Inflammatory macrophage treated with lipopolysaccharide for 4 hours (primary cell): Measurements from ENCODE around the gene CHN1.

Experiments
- DNase-seq: peaks from one replicate; pipeline ENCODE4 v3.0.0-alpha.2; 2020

The CHN1 gene

DNA sequence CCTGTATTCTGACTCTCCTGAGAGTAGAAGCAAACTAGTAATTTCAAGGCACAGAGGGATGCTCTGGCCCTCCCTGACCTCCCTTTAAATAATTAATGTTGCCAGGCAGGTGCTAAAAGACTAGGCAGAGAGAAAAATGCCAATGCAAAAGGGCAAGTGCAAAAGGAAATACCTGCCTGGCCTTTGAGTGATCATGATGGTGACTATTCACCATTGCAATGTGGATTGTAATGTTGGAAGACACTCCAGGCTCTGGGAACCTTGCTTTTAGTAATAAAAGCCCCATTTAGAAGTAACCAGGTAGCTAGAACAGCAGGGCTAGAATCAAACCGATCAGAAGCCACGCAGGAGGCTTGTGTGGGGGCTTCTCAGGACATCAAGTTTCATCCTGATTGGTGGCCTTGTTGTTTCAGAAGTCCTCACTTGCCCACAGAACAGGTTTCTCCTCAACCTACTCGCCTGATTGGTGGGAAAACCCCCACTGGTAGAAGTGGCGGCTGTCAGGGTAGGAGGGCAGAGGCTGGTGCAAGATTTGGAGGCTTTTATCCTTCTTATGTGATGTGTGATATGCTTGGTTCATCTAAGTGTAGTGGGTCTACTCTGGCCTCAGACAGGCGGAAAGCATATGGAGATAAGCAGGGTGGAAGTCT lies 224.9 kb downstream of the CHN1 start:
- DNase-seq = no peak

- no peak for DNase-seq
Observed at GRCh38 chr2:174779361-174779928, 225.7 kb downstream of the CHN1 start.

GRCh38 chr2:174778085-174778981 lies 226.8 kb downstream of the CHN1 start:
- DNase-seq = peak; percentile 96

DNA sequence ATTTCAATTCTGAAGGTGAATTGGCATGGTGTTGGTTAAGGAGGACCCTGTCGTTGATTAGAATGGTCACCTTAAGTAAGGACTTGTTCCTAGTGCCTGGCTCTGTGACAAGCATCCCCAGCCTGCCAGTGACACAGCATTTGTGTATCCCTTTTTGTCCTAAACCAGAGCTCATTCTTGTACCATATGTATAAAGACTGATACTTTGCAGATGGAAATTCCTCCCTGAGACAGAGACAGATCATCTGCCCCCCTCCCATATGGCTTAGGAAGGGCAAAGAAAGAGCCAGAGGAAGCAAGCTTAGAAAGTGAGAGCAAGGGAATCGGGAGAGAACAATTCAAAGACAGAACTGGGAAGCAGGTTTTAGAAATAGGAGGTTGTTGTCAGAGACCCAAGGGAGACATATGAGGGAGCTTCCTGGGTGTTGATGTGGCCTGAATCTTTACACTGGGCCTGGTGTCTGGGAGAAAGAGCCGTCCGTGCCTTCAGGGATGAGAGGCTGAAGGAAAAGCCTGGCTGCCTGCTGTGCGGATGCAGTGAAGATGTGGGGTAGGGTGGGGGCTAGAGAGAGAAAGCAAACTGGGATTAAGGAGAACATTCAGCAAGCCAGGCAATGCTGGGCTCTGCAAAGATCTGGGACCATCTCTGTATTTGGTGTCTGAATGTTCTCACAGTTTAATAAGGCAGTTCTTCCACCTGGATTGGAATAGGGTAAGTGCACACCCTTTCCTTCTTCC lies 227.7 kb downstream of the CHN1 start:
- DNase-seq = peak; percentile 10

GRCh38 chr2:174776675-174777074 lies 228.5 kb downstream of the CHN1 start:
- DNase-seq = no peak

GRCh38 chr2:174776223-174776622 lies 229.0 kb downstream of the CHN1 start:
- no peak for DNase-seq

DNA sequence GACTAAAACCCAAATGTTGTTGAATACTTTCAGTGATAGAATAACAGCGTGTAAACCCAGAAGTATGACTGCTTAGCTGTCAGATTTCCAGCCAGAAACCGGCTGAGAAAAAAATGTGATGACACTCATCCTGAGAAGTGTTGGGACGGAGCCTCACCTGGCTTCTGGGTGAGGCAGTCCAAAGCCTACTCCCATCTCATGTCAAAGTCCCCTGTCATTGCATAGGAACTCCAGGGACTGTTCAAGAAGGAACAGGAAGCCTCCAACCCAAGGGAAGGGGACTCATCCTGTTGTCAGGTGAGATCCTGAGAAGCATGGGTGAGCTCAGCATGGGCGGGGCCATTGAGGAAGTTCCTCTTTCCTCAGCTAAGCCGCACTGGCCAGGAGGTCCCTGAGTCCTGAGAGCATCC lies 229.6 kb downstream of the CHN1 start:
- peak; percentile 47 for DNase-seq

- no peak for DNase-seq
Observed at GRCh38 chr2:174774886-174775285, 230.3 kb downstream of the CHN1 start.

GRCh38 chr2:174773215-174773614 lies 232.0 kb downstream of the CHN1 start:
- peak; percentile 57 for DNase-seq

- no peak for DNase-seq
Observed at GRCh38 chr2:174772472-174772801, 232.7 kb downstream of the CHN1 start.

DNA sequence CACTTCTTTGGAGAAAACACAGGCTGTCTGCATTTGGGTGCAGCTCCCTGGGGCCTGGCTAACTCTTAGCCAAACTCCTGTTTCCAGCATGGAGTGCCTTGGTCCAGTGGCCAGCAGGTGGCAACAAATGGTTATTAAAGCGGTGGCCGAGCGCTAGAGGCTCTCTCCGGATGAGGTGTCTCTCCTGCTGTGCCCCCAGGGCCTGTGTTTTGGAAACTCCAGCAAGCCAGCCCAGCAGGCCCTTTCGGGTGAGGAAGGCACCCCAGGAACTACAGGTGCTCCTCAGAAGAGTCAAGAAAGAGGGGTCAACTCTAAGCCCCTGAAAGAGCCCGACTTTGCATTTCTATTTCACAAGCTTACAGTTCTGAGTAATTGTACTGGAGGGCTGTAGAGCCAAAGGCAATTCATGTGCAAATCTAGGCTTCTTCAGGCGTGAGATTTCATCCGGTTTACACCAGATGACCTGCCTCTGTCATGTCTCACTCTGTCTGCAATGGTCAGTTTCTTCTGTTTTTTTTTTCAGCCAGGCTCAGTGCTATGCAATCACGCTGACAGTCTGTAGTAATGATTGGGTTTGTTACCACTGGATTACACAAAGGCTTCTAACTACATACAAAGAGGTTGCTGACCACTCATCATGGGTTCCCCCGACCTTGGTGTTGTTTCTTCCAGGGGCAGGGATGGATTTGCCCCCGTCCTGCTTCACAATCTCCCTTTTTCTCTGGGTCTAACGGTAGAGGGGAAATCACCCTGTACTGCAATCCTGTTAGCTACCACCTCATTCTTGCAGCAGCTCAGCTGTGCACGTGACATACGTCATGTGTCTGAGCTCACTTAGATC lies 233.3 kb downstream of the CHN1 start:
- peak; percentile 83 for DNase-seq

GRCh38 chr2:174771136-174771535 lies 234.0 kb downstream of the CHN1 start:
- no peak for DNase-seq

DNA sequence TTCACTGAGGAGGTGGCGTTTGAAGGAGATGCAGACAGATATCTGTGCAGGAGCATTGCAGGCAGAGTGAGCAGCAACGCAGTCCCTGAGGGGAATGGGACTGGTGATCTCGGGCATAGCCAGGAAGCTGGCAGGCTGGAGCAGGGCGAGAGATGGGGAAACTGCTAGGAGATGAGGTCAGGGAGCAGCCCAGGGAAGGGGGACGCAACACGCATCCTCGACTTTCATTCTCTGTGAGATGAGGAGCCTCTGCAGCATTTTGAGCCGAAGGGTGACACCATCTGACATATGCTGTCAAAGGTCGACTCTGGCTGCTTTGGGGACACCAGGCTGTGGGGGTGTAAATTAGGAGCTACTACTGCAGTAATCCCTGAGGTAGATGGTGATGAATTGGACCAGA lies 236.6 kb downstream of the CHN1 start:
- no peak for DNase-seq

DNA sequence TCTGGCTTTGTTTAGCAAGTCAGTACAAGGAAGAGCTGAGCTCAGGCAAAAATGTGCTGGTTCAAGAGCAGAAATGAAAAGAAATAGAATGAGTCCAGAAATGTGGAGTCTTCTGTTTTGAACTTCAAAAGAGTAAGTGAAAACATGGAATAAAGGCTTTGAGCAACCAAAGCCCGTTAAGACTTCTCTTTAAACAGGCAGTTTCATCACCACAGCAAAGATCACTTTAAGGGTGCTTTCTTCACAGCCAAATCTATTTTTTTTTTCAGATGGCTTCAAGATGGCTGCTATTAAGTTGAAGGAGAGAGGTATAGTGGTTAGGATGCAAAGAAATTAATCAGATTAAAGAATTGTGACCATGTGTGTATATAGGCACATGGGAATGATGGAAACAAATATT lies 238.9 kb downstream of the CHN1 start:
- DNase-seq = peak; percentile 66

- no peak for DNase-seq
Observed at GRCh38 chr2:174765576-174765975, 239.6 kb downstream of the CHN1 start.

DNA sequence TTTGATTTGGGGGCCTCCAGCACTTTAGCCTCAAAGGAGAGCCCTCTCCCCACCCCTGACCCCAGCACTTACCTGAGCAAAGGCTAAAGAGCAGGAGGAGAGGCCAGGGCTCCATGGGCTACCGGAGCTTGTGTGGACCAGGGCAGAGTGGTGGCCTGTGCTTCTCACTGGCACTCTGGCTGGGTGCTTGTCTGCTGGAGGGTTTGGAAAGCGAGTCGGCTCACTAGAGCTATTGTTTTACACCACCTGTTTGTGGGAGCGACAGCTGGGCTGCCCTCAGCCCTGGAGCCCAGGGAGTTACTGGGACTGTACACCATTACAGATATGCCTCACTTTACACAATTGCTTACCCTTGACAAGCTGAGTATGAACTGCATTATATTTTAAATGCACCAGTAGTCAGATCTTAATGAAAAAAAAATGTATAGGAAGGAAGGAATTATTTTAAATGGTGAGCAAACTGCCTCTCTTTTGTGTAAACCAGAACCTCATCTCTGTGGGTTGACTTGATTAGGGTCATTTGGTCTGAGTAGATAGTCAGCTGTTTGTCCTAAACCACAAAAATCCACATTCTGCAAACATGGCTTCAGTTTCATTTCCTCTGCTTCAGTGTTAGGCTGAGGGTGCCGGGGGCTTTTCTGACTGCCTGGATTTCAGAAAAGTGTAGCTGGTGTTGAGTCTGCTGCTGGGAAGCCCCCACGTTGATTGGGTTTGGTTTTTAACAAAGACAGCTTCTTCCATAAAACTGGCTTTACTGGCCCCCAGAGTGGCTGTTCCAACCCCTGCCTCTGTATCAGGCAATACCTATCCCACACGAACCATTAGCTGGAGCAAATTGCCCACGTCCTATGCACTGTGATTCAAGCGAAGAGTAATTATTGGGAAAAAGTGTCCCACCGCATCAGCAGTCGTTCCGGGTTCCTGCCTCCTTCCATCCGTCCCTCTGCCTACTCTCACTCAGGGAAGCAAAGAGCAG lies 240.6 kb downstream of the CHN1 start, which contains the start of gene CHRNA1:
CHRNA1 (minus strand) TSS at position 193 of the 976 bp plus-strand sequence; CDS start at position 115, 78 bp downstream.
- DNase-seq = peak; percentile 81

- no peak for DNase-seq
Observed at GRCh38 chr2:174763780-174764179, 241.4 kb downstream of the CHN1 start.

GRCh38 chr2:174762464-174762863 lies 242.7 kb downstream of the CHN1 start:
- no peak for DNase-seq

DNA sequence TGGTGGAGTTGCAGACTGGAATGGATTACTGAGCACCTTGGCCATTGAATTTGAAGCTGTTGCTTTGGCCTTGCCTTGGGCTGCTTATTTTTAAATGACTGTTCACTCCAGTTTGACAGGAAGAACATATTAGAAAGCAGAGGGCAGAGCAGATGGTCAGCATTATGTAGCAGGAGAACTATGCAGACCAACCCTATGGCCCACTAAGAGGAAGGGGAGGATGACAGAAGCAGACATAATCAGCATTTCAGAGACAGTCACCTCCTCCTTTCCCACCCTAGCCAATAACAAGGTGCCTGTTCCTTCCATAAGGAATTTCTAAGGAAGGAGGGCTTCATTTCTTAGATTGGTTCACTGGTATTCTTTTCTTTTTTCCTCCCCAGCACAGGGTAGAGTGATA lies 243.3 kb downstream of the CHN1 start:
- DNase-seq = no peak

DNA sequence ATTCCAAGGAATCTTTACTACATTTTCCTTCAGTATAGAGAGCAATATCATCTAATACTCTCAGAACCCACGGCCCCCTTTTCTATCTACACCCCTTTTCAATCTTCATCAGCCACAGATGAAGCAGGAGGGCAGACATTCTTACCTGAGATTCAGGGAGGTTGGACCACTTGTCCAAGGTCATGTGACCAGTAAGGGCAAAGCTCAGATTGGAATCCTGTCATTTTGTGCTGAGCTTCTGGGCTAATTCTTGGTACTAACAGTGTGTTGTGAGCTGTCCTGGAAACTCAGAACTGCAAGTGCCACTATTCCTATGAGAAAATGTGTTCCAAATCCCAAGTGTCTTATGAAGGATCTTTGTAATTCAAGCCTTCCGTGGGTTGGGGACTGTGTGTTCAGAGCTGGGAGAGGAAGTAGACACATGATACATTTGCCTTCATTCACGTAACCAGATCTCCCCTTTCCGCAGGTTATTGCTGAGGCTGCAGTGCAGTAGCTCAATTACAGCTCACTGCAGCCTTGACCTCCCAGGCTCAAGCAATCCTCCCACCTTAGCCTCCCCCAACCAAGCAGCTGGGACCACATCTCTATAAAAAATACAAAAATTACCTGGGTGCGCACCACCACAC lies 244.2 kb downstream of the CHN1 start:
- no peak for DNase-seq
